GM18870 (cell line): ENCODE results near the gene KAT6B.

Experiments
- ATAC-seq: cut with Tn5 transposase; IDR thresholded peaks from one replicate; pipeline ENCODE4 v1.9.1; 2021; ENCODE audit warnings: moderate library complexity; ENCODE audit not compliant: unreplicated experiment

KAT6B gene

GRCh38 chr10:74977913-74978847 lies 151.8 kb downstream of the KAT6B start:
- ATAC-seq: peak; percentile 72

GRCh38 chr10:74981831-74982633 lies 155.6 kb downstream of the KAT6B start:
- no peak for ATAC-seq

- ATAC-seq: no peak
Measured at GRCh38 chr10:74982634-74982982, 156.2 kb downstream of the KAT6B start.

- no peak for ATAC-seq
Measured at GRCh38 chr10:74983383-74983782, 157.0 kb downstream of the KAT6B start.

GRCh38 chr10:74987339-74988053 lies 161.1 kb downstream of the KAT6B start:
- no peak for ATAC-seq

- ATAC-seq: no peak
Measured at GRCh38 chr10:74988054-74988775, 161.8 kb downstream of the KAT6B start.

- no peak for ATAC-seq
Measured at GRCh38 chr10:74988832-74989561, 162.6 kb downstream of the KAT6B start.

- no peak for ATAC-seq
Measured at GRCh38 chr10:74991435-74991834, 165.0 kb downstream of the KAT6B start.

- no peak for ATAC-seq
Measured at GRCh38 chr10:74992068-74992467, 165.7 kb downstream of the KAT6B start.

GRCh38 chr10:74993649-74994048 lies 167.2 kb downstream of the KAT6B start:
- ATAC-seq: no peak

- no peak for ATAC-seq
Measured at GRCh38 chr10:74994854-74995253, 168.5 kb downstream of the KAT6B start.

- ATAC-seq: no peak
Measured at GRCh38 chr10:74995806-74996205, 169.4 kb downstream of the KAT6B start.

- ATAC-seq: no peak
Measured at GRCh38 chr10:74997163-74997562, 170.8 kb downstream of the KAT6B start.

GRCh38 chr10:75000748-75001321 lies 174.4 kb downstream of the KAT6B start:
- peak; percentile 65 for ATAC-seq

- ATAC-seq: no peak
Measured at GRCh38 chr10:75001715-75002350, 175.4 kb downstream of the KAT6B start.

GRCh38 chr10:75002351-75002725 lies 175.9 kb downstream of the KAT6B start:
- ATAC-seq: no peak

- no peak for ATAC-seq
Measured at GRCh38 chr10:75002967-75003594, 176.7 kb downstream of the KAT6B start.

GRCh38 chr10:75003891-75004290 lies 177.5 kb downstream of the KAT6B start:
- no peak for ATAC-seq

- no peak for ATAC-seq
Measured at GRCh38 chr10:75007646-75008045, 181.2 kb downstream of the KAT6B start.
